Endothelial cell of umbilical vein (primary cell): ENCODE measurements around the gene LRRFIP2. TPM values are rescaled to one million over a fixed set of nuclear protein-coding genes. Genes with fewer than 3 reads are reported as not detected.
A peak's percentile ranks its signal among the peaks of the same experiment; 100 is the strongest.

Experiments
- BruUV-seq: library from RNA; stranded (reverse); fragments of 400-500 nt; replicated peaks from 2 replicates; lab custom pipeline; 2021; lab: Mats Ljungman, UMichigan
- CTCF ChIA-PET: fragments of 300-600, 350-600 bp; sonication (Branson Sonifier 250); formaldehyde crosslinking; loops from one replicate; lab custom pipeline; 2021; ENCODE audit warnings: antibody characterized with exemption, inconsistent platforms; lab: Charles Lee
- POLR2A ChIA-PET: fragments of 300-600, 350-600 bp; sonication (Branson Sonifier 250); formaldehyde crosslinking; loops from one replicate; lab custom pipeline; 2021; ENCODE audit warnings: antibody characterized with exemption, inconsistent platforms; lab: Charles Lee
- DNase-seq: peaks from one replicate; pipeline ENCODE4 v3.0.0-alpha.2; 2011; ENCODE audit warnings: low read depth, low spot score
- FAIRE-seq: peaks from 2 replicates; lab custom pipeline; 2011; peaks lifted over from hg19 to GRCh38; lab: Jason Lieb, UNC
- H2AFZ ChIP-seq: 2 replicates; pipeline ENCODE4 v1.6.0; 2012; ENCODE audit warnings: low read depth, low read length, control low read depth, inconsistent platforms
- H3K27ac ChIP-seq: 2 replicates; pipeline ENCODE4 v1.5.1; 2011; ENCODE audit warnings: low read depth, mild to moderate bottlenecking, control low read depth, low read length, moderate library complexity; ENCODE audit not compliant: insufficient read depth
- H3K27me3 ChIP-seq, 2 experiments: 2 replicates each; pipeline versions ENCODE4 v1.6.0 to v1.6.1; 2011; ENCODE audit warnings: low read length in 2 of 2, mixed read lengths in 1 of 2; ENCODE audit not compliant: control insufficient read depth in 2 of 2, insufficient read depth in 2 of 2
- H3K36me3 ChIP-seq, 2 experiments: 2 replicates in 1 of 2; 3 replicates in 1 of 2; pipeline ENCODE4 v1.5.1; 2011; ENCODE audit warnings: low read length in 2 of 2, mild to moderate bottlenecking in 1 of 2, moderate library complexity in 1 of 2; ENCODE audit not compliant: control insufficient read depth in 2 of 2, insufficient read depth in 2 of 2; ENCODE audit errors: extremely low read depth in 1 of 2
- H3K4me1 ChIP-seq: 3 replicates; pipeline ENCODE4 v1.5.1; 2011; ENCODE audit warnings: mild to moderate bottlenecking, low read length; ENCODE audit not compliant: control insufficient read depth, insufficient read depth; ENCODE audit errors: extremely low read depth
- H3K4me2 ChIP-seq: 2 replicates; pipeline ENCODE4 v1.6.1; 2011; ENCODE audit warnings: low read length, control low read depth, mixed read lengths; ENCODE audit not compliant: insufficient read depth
- H3K4me3 ChIP-seq, 3 experiments: fragments of 200-600 bp in 1 of 3; sonication (generic), shearing (Covaris generic) in 1 of 3; replicated peaks in 1 of 3; 2 replicates each; pipeline ENCODE4 v1.5.1; 2011 to 2016; ENCODE audit warnings: control low read depth in 3 of 3, low read length in 3 of 3, mild to moderate bottlenecking in 2 of 3, inconsistent platforms in 1 of 3, low read depth in 1 of 3, moderate library complexity in 1 of 3; ENCODE audit not compliant: insufficient read depth in 1 of 3
- H3K79me2 ChIP-seq: 2 replicates; pipeline ENCODE4 v1.6.0; 2012; ENCODE audit warnings: low read length, inconsistent platforms; ENCODE audit not compliant: control insufficient read depth, insufficient read depth
- H3K9ac ChIP-seq: replicated peaks from 2 replicates; pipeline ENCODE3; 2011; ENCODE audit warnings: low read length, control low read depth; ENCODE audit not compliant: insufficient read depth; ENCODE audit errors: extremely low read depth
- H3K9me1 ChIP-seq: replicated peaks from 3 replicates; pipeline ENCODE4 v1.6.0; 2011; ENCODE audit warnings: mild to moderate bottlenecking, low read length; ENCODE audit not compliant: control insufficient read depth, insufficient read depth; ENCODE audit errors: extremely low read depth
- H3K9me3 ChIP-seq: replicated peaks from 2 replicates; pipeline ENCODE4 v1.5.1; 2012; ENCODE audit warnings: low read length, inconsistent platforms; ENCODE audit not compliant: control insufficient read depth, insufficient read depth
- H4K20me1 ChIP-seq: replicated peaks from 2 replicates; pipeline ENCODE3; 2011; ENCODE audit warnings: mild to moderate bottlenecking, low read length; ENCODE audit not compliant: control insufficient read depth, insufficient read depth; ENCODE audit errors: extremely low read depth
- CTCF ChIP-seq, 2 donors: IDR thresholded peaks; 1 replicate in 1 of 2; 2 replicates in 1 of 2; pipeline ENCODE4 v1.5.1; 2011; ENCODE audit warnings: low read length in 2 of 2, mild to moderate bottlenecking in 2 of 2, moderate library complexity in 2 of 2, control low read depth in 1 of 2, inconsistent platforms in 1 of 2, low read depth in 1 of 2; ENCODE audit not compliant: insufficient read depth in 1 of 2; ENCODE audit errors: extremely low read depth in 1 of 2
- EZH2 ChIP-seq: IDR thresholded peaks from 2 replicates; pipeline ENCODE4 v1.6.1; 2012; ENCODE audit warnings: borderline replicate concordance, low read depth, mild to moderate bottlenecking, moderate library complexity, low read length, inconsistent platforms; ENCODE audit not compliant: severe bottlenecking
- FOS ChIP-seq: IDR thresholded peaks from 2 replicates; pipeline ENCODE4 v1.6.1; 2011; ENCODE audit warnings: mild to moderate bottlenecking, low read length, moderate library complexity, borderline replicate concordance; ENCODE audit not compliant: insufficient read depth
- GATA2 ChIP-seq: IDR thresholded peaks from 2 replicates; pipeline ENCODE4 v1.7.0; 2011; ENCODE audit warnings: low read depth, mild to moderate bottlenecking, moderate library complexity, mixed read lengths, low read length; ENCODE audit not compliant: insufficient read length, insufficient read depth
- JUN ChIP-seq: IDR thresholded peaks from 2 replicates; pipeline ENCODE4 v1.6.1; 2011; ENCODE audit warnings: borderline replicate concordance, low read depth; ENCODE audit not compliant: insufficient read length, insufficient read depth
- MAX ChIP-seq: IDR thresholded peaks from 2 replicates; pipeline ENCODE4 v1.6.1; 2011; ENCODE audit not compliant: insufficient read depth, insufficient read length
- MYC ChIP-seq: IDR thresholded peaks from one replicate; pipeline ENCODE4 v1.6.1; 2011; ENCODE audit warnings: mild to moderate bottlenecking, low read depth, low read length
- POLR2A ChIP-seq: IDR thresholded peaks from 2 replicates; pipeline ENCODE4 v1.6.1; 2012; ENCODE audit warnings: low read depth, mild to moderate bottlenecking, control low read depth, low read length
- POLR2AphosphoS5 ChIP-seq: IDR thresholded peaks from 2 replicates; pipeline ENCODE4 v1.6.1; 2012; ENCODE audit warnings: low read depth, mild to moderate bottlenecking, control low read depth, low read length, moderate library complexity; ENCODE audit not compliant: insufficient read depth
- dilution Hi-C: fragments of 300-500 bp; cut with MboI; formaldehyde crosslinking; loops from one replicate; pipeline ENCODE4 v1.15.0; 2019; ENCODE audit warnings: low sequenced_read_pairs; ENCODE audit not compliant: extremely low pct_ligation_motif_present
- intact Hi-C: fragments of 100-400 bp; cut with micrococcal nuclease; formaldehyde crosslinking; loops from one replicate; pipeline ENCODE4 v1.10.0; 2022
- polyA plus RNA-seq, 4 experiments: library from polyadenylated mRNA; depleted of rRNA in 3 of 4; stranded (reverse) in 3 of 4; unstranded in 1 of 4; fragments of >200 nt; gene quantifications; 2 replicates each; pipeline versions ENCODE4 v1.2.1 to v1.2.3, GENCODE V29; 2011 to 2012; ENCODE audit warnings: missing spikeins in 1 of 4
- total RNA-seq: library from RNA; stranded (reverse); gene quantifications from 2 replicates; pipeline ENCODE4 v1.2.3, GENCODE V29; 2021

The LRRFIP2 gene
- total and polyA plus RNA-seq, 2 donors (not counting 3 experiments of a cell fraction or from before 2014, with no cell fraction given) = 20.8 to 78.9 TPM

- Histone ChIP-seq H3K9me1 (no peaks in the 10 kb centered on the region), H3K4me1 (peaks cover 13% of the 10 kb centered on the region), H3K4me2 (peak overlapping the region; percentile 12), H3K27ac (no peak overlapping the region), H4K20me1 (no peaks in the 10 kb centered on the region), H2AFZ (no peak overlapping the region), H3K79me2 (peaks cover 31% of the 10 kb centered on the region), H3K36me3 (no peaks in the 10 kb centered on the region), H3K4me3 (no peak overlapping the region), H3K9ac (no peak overlapping the region), H3K27me3 (no peaks in the 10 kb centered on the region), H3K9me3 (no peaks in the 10 kb centered on the region)
- BruUV-seq = no TSS peak
- ChIA-PET POLR2A (no interaction called here), CTCF (interaction anchor here (1.5 kb wide), 1 partner anchor 10 kb away, joined by 4 read pairs; no protein-coding TSS in a partner anchor)
- no peak for FAIRE-seq
- peak; percentile 38 for DNase-seq
- dilution Hi-C loops = no loop called here
- TF ChIP-seq CTCF (IDR thresholded peaks at IDR 0.05; ENCODE audit: extremely low read depth in 1 of 2, insufficient read depth in 1 of 2, low read depth in 1 of 2, low read length in 2 of 2) (no peak), POLR2AphosphoS5 (no peak), MAX (no peak), GATA2 (no peak), FOS (no peak), EZH2 (no peak), MYC (no peak), JUN (no peak), POLR2A (no peak)
- intact Hi-C loops = no loop called here
Observed at GRCh38 chr3:37125195-37126073, 48.9 kb downstream of the LRRFIP2 start.
